NCI-H510A (cell line): ENCODE data around the gene GBP6.
"Not testable (repeated sequence)": the region's sequence is repeated elsewhere in the genome, so short reads cannot be mapped to it uniquely, and the experiment has no call there.

Experiments
- DNase-seq: peaks from one replicate; lab custom pipeline; 2025; lab: John Stamatoyannopoulos, UW

Gene GBP6

GRCh38 chr1:89363638-89364536 lies at the start of gene GBP6:
TSS of gene GBP6 (plus strand) at chr1:89364059. CDS start at chr1:89368552, 4,493 bp downstream.
- DNase-seq: no peak

GRCh38 chr1:89322402-89322801 lies 41.5 kb upstream of the GBP6 start:
- no peak for DNase-seq

GRCh38 chr1:89331890-89332289 lies 32.0 kb upstream of the GBP6 start:
- no peak for DNase-seq

GRCh38 chr1:89332461-89332860 lies 31.4 kb upstream of the GBP6 start:
- DNase-seq: no peak

- no peak for DNase-seq
These were observed 28.4 kb upstream of the GBP6 start for GRCh38 chr1:89335486-89335885.

GRCh38 chr1:89337903-89338302 lies 26.0 kb upstream of the GBP6 start:
- no peak for DNase-seq

- no peak for DNase-seq
These were observed 24.8 kb upstream of the GBP6 start for GRCh38 chr1:89339039-89339438.

- DNase-seq: not testable (repeated sequence)
These were observed 18.4 kb upstream of the GBP6 start for GRCh38 chr1:89345479-89345878.

- DNase-seq: no peak
These were observed 16.6 kb upstream of the GBP6 start for GRCh38 chr1:89347296-89347695.

- no peak for DNase-seq
These were observed 13.6 kb upstream of the GBP6 start for GRCh38 chr1:89350298-89350697.

- no peak for DNase-seq
These were observed 12.1 kb upstream of the GBP6 start for GRCh38 chr1:89351597-89352311.

- DNase-seq: no peak
These were observed 11.4 kb upstream of the GBP6 start for GRCh38 chr1:89352421-89352820.

GRCh38 chr1:89354205-89354604 lies 9.7 kb upstream of the GBP6 start:
- DNase-seq: no peak

GRCh38 chr1:89355056-89355455 lies 8.8 kb upstream of the GBP6 start:
- no peak for DNase-seq

GRCh38 chr1:89356658-89357400 lies 7.0 kb upstream of the GBP6 start:
- DNase-seq: no peak

GRCh38 chr1:89358287-89358893 lies 5.5 kb upstream of the GBP6 start:
- peak; percentile 37 for DNase-seq

- DNase-seq: no peak
These were observed 3.1 kb upstream of the GBP6 start for GRCh38 chr1:89360716-89361115.

GRCh38 chr1:89361681-89362080 lies 2.2 kb upstream of the GBP6 start:
- no peak for DNase-seq

GRCh38 chr1:89363196-89363595 lies 663 bp upstream of the GBP6 start:
- DNase-seq: no peak

GRCh38 chr1:89364954-89365550 lies 1.2 kb downstream of the GBP6 start:
- DNase-seq: no peak

- no peak for DNase-seq
These were observed 3.4 kb downstream of the GBP6 start for GRCh38 chr1:89367221-89367620.

GRCh38 chr1:89369331-89369730 lies 5.5 kb downstream of the GBP6 start:
- DNase-seq: no peak
